ENCODE results near the gene BSPH1.
"Not testable (repeated sequence)": the region's sequence is repeated elsewhere in the genome, so short reads cannot be mapped to it uniquely, and the experiment has no call there.

The BSPH1 gene

DNA sequence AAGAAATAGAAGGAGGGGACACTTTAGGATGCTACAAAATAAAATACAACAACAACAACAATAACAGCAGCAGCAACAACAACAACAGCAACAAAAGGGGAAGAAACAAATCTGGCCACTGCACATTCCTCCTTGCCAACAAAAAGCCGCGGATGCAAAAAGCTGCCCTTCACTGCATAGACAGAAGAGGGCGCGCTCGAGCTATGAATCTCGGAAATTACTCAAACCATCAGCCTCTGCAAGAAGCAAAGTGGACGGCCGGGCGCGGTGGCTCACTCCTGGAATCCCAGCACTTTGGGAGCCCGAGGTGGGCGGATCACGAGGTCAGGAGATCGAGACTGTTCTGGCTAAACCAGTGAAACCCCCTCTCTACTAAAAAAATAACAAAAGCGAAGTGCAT is 71.9 kb downstream of the BSPH1 start:
- DNase-seq (ENCODE audit: low spot score): not testable (repeated sequence)
